HG03108 (cell line): ENCODE measurements around the gene TMEM127.
"Not testable (repeated sequence)": the region's sequence is repeated elsewhere in the genome, so short reads cannot be mapped to it uniquely, and the experiment has no call there.

Source experiments
- ATAC-seq: cut with Tn5 transposase; IDR thresholded peaks from one replicate; pipeline ENCODE4 v1.9.1; 2021; ENCODE audit warnings: moderate library complexity; ENCODE audit not compliant: unreplicated experiment

The TMEM127 gene, protein sequence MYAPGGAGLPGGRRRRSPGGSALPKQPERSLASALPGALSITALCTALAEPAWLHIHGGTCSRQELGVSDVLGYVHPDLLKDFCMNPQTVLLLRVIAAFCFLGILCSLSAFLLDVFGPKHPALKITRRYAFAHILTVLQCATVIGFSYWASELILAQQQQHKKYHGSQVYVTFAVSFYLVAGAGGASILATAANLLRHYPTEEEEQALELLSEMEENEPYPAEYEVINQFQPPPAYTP

GRCh38 chr2:96265840-96266679, at the start of gene TMEM127, which contains the start of gene CIAO1:
Gene TMEM127, minus strand, starts transcription at chr2:96265997. Its CDS starts 616 bp downstream, at chr2:96265381.
Gene CIAO1, plus strand, starts transcription at chr2:96266225. Its CDS starts 126 bp downstream, at chr2:96266351.
- ATAC-seq: peak; percentile 93

- ATAC-seq: no peak
These were observed 49.2 kb upstream of the TMEM127 start for GRCh38 chr2:96315005-96315399.

- no peak for ATAC-seq
These were observed 42.5 kb upstream of the TMEM127 start for GRCh38 chr2:96308248-96308647.

- no peak for ATAC-seq
These were observed 40.6 kb upstream of the TMEM127 start for GRCh38 chr2:96306370-96306769.

DNA sequence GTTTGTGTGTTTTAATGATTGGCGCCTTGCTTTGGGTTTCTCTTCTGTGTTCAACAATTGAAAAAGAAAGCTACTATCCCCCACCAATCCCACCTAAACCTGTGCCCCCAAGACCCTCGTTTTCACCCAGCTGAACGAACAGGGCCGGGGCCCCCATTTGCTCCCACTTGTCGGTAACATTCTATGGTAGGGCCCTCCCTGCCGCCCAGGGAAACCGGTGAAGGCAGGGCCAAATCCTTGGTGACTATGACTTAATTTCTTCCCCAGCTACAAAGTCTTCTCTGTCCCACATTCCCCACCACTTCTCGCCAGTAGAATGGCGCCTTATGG, 40.1 kb upstream of the TMEM127 start:
- ATAC-seq: no peak

DNA sequence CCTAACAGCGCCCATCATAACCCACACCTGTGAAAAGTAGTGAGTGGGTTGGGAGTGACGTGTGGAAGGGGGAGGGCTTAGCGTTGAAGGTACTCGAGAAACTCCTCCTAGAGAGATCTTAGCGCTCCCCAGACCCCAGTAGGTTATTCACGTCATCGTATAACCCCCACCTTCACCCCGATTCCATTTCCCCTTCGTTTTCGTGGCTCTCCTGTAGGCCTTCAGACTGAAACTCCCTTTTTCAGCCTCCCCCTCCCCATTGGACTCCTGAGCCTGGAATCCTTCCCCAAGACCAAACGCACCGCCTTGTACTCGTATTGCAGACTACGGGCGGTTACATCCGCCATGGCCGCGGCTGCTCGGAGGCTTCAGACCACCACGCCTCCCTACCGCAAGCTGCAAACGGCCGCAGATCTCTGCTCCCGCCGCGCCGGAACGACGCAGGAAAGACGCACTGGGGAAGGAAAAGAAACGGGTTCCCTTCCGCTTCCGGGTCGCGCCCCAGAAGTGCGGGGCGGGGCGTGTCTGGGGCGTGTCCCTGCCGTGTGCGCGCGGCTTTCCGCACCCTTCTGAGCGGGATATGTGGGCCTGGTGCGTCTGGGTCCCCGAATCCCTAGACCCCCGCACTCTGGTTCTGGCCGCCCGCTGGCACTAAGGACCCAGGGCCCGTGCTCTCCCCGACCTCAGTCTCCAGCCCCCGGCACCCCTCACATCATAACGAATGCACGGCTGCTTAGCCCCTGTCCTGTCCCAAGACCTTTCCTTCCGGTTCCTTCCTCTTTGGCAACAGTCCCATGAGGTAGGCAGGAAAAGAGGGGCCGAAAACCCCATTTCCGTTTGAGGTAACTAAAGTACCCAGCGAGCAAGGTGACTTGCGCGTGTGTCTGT, 39.5 kb upstream of the TMEM127 start, which contains the start of gene SNRNP200:
SNRNP200 (minus strand) TSS at position 456 of the 888 bp plus-strand sequence; CDS start at position 347, 109 bp downstream.
- peak; percentile 89 for ATAC-seq

DNA sequence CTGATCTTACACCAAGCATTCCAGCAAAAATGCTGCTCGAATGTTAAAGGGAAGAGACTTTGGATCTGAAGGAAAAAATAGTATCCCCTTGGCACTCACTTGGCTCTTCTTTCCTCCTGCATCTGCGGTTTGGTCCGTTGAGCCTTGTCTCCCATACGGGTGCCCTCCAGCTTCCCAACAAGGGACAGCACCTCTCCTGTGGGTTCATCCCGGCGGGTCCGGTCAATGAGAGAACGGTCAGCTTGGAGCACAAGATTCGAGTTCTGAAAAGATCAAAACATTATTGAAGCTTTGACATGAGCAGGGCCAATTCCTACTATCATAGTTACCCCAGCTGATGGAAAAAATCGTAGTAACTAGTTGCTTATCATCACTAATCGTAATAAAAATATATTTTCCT, 38.8 kb upstream of the TMEM127 start:
- no peak for ATAC-seq

DNA sequence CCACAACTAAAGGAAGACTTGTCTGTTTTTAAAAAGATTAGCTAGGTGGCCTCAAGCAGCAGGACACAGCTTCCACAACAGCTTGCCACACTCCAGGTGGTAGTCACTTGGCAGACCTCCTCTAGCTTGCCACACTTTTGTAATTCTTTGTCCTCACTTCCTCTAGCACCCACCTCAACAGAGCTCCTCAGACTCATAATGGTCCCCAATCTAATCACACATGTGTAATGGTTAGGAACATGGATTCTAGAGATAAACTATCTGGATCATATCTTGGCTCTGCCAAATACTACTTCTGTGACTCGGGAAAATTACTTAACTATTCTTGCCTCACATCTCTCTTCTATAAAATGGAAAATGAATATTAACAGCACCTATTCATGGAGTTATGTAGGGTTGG, 36.1 kb upstream of the TMEM127 start:
- ATAC-seq: no peak

GRCh38 chr2:96296925-96297324, 31.1 kb upstream of the TMEM127 start:
- no peak for ATAC-seq

DNA sequence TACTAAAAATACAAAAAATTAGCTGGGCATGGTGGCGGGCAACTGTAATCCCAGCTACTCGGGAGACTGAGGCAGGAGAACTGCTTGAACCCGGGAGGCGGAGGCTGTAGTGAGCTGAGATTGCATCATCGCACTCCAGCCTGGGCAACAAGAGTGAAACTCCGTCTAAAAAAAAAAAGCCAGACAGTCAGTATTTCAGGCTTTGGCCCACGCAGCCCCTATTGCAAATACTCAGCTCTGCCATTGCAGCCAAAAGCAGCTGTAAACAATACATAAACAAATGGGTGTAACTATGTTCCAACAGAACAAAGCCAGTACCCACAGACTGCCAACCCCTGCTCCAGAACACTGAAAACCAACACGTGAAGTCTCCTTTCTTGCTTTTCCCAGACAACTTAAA, 28.5 kb upstream of the TMEM127 start:
- not testable (repeated sequence) for ATAC-seq

- no peak for ATAC-seq
These were observed 26.0 kb upstream of the TMEM127 start for GRCh38 chr2:96291751-96292150.

DNA sequence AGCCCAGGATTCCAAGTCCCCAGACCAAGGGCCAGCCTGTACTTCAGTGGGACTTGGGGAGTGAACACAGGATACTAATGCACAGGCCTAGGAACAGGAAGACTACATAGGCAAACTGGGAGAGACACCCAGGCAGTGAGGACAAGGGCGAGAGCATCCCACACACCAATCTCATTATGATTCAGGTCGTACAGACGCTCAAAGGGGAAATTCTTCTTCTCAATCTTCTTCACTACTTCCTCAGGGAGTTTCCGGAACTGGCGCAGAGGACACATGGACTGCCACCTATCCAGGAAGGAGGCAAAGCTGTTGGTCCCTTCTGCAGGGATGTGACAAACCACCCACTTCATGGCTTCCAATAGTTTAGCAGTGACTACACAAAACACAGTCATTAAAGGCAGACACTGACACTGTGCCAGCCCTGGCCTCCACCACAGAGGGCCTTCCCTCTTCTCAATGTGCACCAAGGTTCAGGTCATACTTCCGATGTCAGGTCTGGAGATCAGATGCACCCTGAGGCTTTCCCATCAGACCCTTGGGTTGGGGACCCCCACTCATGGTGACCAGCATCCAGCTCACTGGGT, 21.6 kb upstream of the TMEM127 start:
- ATAC-seq: no peak

DNA sequence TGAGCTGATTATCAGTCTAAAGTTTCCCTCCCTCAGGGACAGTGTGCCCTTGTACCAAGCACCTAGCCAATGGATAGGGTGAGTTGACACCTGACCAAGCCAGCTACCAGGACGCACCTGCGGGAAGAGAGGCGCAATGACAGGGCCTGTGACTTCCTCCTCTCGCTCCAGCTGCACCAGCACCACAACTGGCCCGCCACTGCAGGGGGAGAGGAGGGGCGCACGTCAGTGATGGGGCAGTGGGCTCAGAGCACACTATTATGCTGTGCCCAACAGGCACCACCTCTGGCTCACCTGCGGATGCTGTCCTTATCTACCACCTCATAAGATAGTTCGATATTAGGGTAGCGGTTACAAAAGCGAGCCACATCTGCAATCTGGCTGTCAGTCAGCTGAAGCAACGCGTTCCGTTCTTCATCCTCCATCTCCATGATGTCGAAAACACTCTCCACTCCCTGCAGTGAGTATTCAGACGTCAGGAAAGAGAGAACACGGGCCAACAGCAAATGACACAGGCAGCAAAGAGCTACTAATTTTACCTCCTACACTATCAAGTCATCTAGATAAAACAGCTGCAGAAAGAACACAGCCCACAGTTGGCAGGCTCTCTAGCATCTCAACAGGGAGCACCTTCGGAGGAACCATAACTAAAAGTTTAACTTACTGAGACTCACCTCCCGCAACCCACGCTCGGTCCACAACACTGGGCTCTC, 11.1 kb upstream of the TMEM127 start:
- ATAC-seq: no peak

- ATAC-seq: no peak
These were observed 8.7 kb upstream of the TMEM127 start for GRCh38 chr2:96274355-96275056.

- ATAC-seq: no peak
These were observed 8.0 kb upstream of the TMEM127 start for GRCh38 chr2:96273763-96274162.

- no peak for ATAC-seq
These were observed 6.2 kb upstream of the TMEM127 start for GRCh38 chr2:96271995-96272394.

DNA sequence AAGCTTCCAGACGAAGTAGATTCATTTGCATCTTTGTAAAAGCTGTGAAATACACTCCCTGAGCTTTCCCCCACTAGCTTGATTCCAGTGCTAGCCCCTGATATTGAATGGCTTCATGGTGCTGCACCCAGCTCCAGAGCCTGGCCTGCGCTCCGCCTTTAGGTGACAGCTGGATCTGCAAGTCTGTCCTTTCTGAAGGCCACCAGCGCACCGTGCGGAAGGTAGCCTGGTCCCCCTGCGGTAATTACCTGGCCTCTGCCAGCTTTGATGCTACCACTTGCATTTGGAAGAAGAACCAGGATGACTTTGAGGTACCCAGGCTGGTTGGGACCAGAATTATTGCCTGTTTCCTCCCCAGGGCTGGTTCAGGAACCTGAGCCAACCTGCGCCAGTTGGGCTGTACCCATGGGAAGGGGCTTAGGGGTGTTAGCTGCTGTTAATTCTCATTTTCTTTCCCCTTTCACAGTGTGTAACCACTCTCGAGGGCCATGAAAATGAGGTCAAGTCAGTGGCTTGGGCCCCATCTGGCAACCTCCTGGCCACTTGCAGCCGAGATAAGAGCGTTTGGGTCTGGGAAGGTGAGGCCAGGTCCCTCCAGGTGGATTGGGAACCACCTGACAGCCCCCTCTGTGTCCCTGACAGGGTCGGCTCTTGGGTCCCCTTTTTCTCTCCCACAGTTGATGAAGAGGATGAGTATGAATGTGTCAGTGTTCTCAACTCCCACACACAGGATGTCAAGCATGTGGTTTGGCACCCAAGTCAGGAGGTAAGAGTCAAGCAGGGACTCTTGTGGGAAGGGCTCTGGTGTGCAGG, 1.6 kb upstream of the TMEM127 start:
- no peak for ATAC-seq

DNA sequence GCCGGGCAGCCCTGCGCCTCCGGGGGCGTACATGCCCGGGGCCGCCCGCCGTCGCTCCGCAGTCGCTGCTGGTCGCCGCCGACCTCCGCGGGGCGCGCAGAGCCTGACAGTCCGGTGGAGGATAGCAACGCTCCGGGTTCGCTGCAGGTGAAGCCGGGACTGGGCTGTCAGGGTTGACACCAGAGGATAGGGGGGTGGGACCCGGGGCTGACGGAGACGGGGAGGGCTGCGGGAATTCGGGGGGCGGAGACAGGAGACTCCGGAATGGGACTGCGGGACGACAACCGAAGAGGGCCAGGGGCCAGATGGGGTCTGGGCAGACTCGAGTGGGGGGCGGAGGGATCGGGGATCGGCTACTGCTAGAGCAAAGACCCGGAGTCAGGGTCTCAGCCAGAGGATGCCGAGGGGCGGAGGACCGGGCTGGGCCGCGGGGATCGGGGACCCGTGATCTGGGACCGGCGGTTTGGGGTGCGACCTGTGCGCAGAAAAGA, 403 bp downstream of the TMEM127 start:
- peak; percentile 6 for ATAC-seq
